Ovary (tissue), 3 donors: Measurements from ENCODE around the gene PNPLA3.

ENCODE experiments used
- EP300 ChIP-seq: sonication (generic); formaldehyde crosslinking; IDR thresholded peaks from one replicate; pipeline ENCODE4 v1.6.1; 2017; ENCODE audit warnings: antibody characterized with exemption
- POLR2A ChIP-seq: fragments of 450-650 bp; IDR thresholded peaks from one replicate; pipeline ENCODE4 v1.6.1; 2017; ENCODE audit warnings: antibody characterized with exemption, mild to moderate bottlenecking, moderate library complexity
- TF ChIP-seq, protein P1 (sequence below), 3 donors: fragments of 450-650 bp in 2 of 3; fragments of 200-600 bp in 1 of 3; IDR thresholded peaks; one replicate each; pipeline versions ENCODE4 v1.5.1 to v1.8.0; 2016 to 2022; ENCODE audit warnings: antibody characterized with exemption in 3 of 3, mild to moderate bottlenecking in 1 of 3
- donor health status: DM: no; HTN: no; CAD: no.

DNA sequence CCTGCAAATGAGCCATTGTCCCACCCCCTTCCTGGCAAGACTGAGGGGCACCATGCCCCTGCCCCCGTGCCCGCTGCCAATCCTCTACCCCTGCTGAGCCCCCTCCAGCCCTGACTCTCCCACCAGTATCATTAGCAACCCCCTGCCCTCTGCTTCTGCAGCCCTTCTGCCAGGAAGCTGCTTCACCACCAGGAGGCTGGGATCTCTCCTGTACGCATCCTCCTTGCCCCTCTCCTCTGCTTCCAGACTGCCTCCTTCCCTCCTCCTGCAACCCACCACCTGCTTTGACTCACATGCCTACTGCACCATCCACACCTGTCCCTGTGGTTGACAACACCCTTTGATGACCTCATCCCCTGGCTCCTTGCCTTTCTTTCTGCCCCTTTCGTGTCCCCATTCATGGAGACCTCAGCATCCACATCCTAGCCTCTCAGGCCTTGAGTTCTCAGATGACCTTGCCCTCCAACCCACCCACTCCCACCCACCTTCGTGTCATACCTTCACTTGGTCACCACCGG is 13.4 kb upstream of the PNPLA3 start:
- TF ChIP-seq, protein P1, sequence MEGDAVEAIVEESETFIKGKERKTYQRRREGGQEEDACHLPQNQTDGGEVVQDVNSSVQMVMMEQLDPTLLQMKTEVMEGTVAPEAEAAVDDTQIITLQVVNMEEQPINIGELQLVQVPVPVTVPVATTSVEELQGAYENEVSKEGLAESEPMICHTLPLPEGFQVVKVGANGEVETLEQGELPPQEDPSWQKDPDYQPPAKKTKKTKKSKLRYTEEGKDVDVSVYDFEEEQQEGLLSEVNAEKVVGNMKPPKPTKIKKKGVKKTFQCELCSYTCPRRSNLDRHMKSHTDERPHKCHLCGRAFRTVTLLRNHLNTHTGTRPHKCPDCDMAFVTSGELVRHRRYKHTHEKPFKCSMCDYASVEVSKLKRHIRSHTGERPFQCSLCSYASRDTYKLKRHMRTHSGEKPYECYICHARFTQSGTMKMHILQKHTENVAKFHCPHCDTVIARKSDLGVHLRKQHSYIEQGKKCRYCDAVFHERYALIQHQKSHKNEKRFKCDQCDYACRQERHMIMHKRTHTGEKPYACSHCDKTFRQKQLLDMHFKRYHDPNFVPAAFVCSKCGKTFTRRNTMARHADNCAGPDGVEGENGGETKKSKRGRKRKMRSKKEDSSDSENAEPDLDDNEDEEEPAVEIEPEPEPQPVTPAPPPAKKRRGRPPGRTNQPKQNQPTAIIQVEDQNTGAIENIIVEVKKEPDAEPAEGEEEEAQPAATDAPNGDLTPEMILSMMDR (IDR thresholded peaks at IDR 0.05) = no peak
- TF ChIP-seq EP300 = no peak
- no peak for TF ChIP-seq POLR2A
